ENCODE data around the gene LHPP.

LHPP gene

GRCh38 chr10:124660404-124661125 is 198.9 kb downstream of the LHPP start:
- DNase-seq (ENCODE audit: insufficient read length, low spot score), result no peak
- no peak for FAIRE-seq
- no peak for TF ChIP-seq PAX5 (IDR thresholded peaks at IDR 0.05; ENCODE audit: insufficient read depth, low read length, severe bottlenecking)
- no peak for TF ChIP-seq POLR2A (IDR thresholded peaks at IDR 0.05; ENCODE audit: low read depth, low read length)

GRCh38 chr10:124661660-124662180 is 200.1 kb downstream of the LHPP start:
- TF ChIP-seq POLR2A (IDR thresholded peaks at IDR 0.05; ENCODE audit: low read depth, low read length) (no peak), TAF1 (IDR thresholded peaks at IDR 0.05; ENCODE audit: low read depth, low read length) (no peak), SPI1 (IDR thresholded peaks at IDR 0.05; ENCODE audit: low read depth, low read length) (no peak), POLR2AphosphoS5 (IDR thresholded peaks at IDR 0.05; ENCODE audit: low read depth, low read length) (no peak), PAX5 (IDR thresholded peaks at IDR 0.05; ENCODE audit: insufficient read depth, low read length, severe bottlenecking) (no peak), POU2F2 (IDR thresholded peaks at IDR 0.05; ENCODE audit: low read depth, low read length) (no peak)
- DNase-seq (ENCODE audit: insufficient read length, low spot score) (no peak), FAIRE-seq (no peak)

DNA sequence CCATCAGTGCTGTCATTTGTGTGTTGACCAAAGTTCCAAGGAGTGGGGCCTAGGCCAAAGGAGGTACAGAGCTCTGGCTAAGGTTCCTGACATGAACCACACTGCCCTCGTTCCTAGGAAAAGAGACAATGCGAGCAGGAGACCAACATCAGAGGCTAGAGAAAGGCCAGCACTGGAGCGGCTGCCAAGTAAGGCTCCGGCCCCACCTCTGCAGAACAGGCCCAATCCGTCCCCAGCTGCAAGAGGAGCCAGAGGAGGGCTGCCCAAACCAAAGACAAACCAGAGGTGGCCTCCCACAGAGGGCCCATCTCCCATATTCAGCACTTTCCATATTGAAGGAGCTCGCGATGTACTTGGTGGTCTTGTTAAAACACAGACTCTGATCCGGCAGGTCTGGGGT is 201.6 kb downstream of the LHPP start:
- DNase-seq (ENCODE audit: insufficient read length, low spot score), result no peak
- TF ChIP-seq TAF1 (IDR thresholded peaks at IDR 0.05; ENCODE audit: low read depth, low read length), result no peak
- TF ChIP-seq SPI1 (IDR thresholded peaks at IDR 0.05; ENCODE audit: low read depth, low read length), result no peak
- no peak for TF ChIP-seq POU2F2 (IDR thresholded peaks at IDR 0.05; ENCODE audit: low read depth, low read length)
- no peak for TF ChIP-seq PAX5 (IDR thresholded peaks at IDR 0.05; ENCODE audit: insufficient read depth, low read length, severe bottlenecking)
- TF ChIP-seq POLR2A (IDR thresholded peaks at IDR 0.05; ENCODE audit: low read depth, low read length), result no peak
- no peak for TF ChIP-seq POLR2AphosphoS5 (IDR thresholded peaks at IDR 0.05; ENCODE audit: low read depth, low read length)
- no peak for FAIRE-seq
